K562 (cell line): ENCODE data around the gene CCDC33. TPM values are rescaled to one million over a fixed set of nuclear protein-coding genes. Genes with fewer than 3 reads are reported as not detected.
A peak's percentile ranks its signal among the peaks of the same experiment; 100 is the strongest.

Experiments
- ATAC-seq: fragments of 200-7000 bp; cut with Tn5 transposase; 3 replicates; pipeline ENCODE4 v1.9.1; 2020; ENCODE audit warnings: moderate library complexity
- BruUV-seq: library from RNA; stranded (reverse); fragments of 400-500 nt; replicated peaks from 2 replicates; lab custom pipeline; 2021; lab: Mats Ljungman, UMichigan
- CTCF ChIA-PET: fragments of 300-600 bp; formaldehyde crosslinking; extraction: SDS; loops from one replicate; lab custom pipeline; 2021; ENCODE audit warnings: low intra/inter-chr PET ratio; lab: Yijun Ruan, JAX
- POLR2A ChIA-PET: fragments of 300-600, 350-650 bp; sonication (Branson Sonifier 250); formaldehyde crosslinking; extraction: SDS; loops from one replicate; lab custom pipeline; 2021; ENCODE audit warnings: antibody characterized with exemption, inconsistent platforms; lab: Yijun Ruan, JAX
- DNase-seq, 4 experiments: peaks; one replicate each; pipeline versions ENCODE4 v3.0.0 to v3.0.0-alpha.2; 2011 to 2018; ENCODE audit warnings: low spot score in 3 of 4, mixed read lengths in 3 of 4; ENCODE audit errors: extremely low read depth in 1 of 4
- FAIRE-seq: peaks from 2 replicates; lab custom pipeline; 2011; peaks lifted over from hg19 to GRCh38; lab: Jason Lieb, UNC
- H2AFZ ChIP-seq: 2 replicates; pipeline ENCODE4 v1.6.0; 2011; ENCODE audit warnings: low read depth, low read length, control low read depth, inconsistent platforms
- H3K27ac ChIP-seq: fragments of 200-600 bp; 3 replicates; pipeline ENCODE4 v1.8.0; 2011; ENCODE audit warnings: low read depth, mild to moderate bottlenecking, control low read depth, inconsistent platforms, low read length, moderate library complexity, mixed read lengths; ENCODE audit errors: extremely low read depth
- H3K27me3 ChIP-seq, 2 experiments: fragments of 300-600 bp in 1 of 2; 2 replicates in 1 of 2; 3 replicates in 1 of 2; pipeline versions ENCODE4 v1.6.0 to v1.8.0; 2011; ENCODE audit warnings: inconsistent platforms in 2 of 2, low read length in 2 of 2, mild to moderate bottlenecking in 1 of 2, mixed read lengths in 1 of 2, moderate library complexity in 1 of 2; ENCODE audit not compliant: control insufficient read depth in 2 of 2, insufficient read depth in 2 of 2
- H3K36me3 ChIP-seq: fragments of 300-600 bp; 3 replicates; pipeline ENCODE4 v1.8.0; 2011; ENCODE audit warnings: mild to moderate bottlenecking, low read length, inconsistent platforms; ENCODE audit not compliant: control insufficient read depth, insufficient read depth
- H3K4me1 ChIP-seq, 2 experiments: fragments of 200-600 bp in 1 of 2; replicated peaks in 1 of 2; 2 replicates in 1 of 2; 3 replicates in 1 of 2; pipeline versions ENCODE4 v1.5.1 to v1.8.0; 2011; ENCODE audit warnings: inconsistent platforms in 2 of 2, low read length in 2 of 2, mild to moderate bottlenecking in 1 of 2, mixed read lengths in 1 of 2, moderate library complexity in 1 of 2; ENCODE audit not compliant: control insufficient read depth in 2 of 2, insufficient read depth in 2 of 2
- H3K4me2 ChIP-seq: 2 replicates; pipeline ENCODE4 v1.6.1; 2011; ENCODE audit warnings: low read length, control low read depth, inconsistent platforms, mixed read lengths; ENCODE audit not compliant: insufficient read depth
- H3K4me3 ChIP-seq: fragments of 200-600 bp; sonication (generic), shearing (Covaris generic); 2 replicates; pipeline ENCODE4 v1.5.1; 2016; ENCODE audit warnings: control low read depth, inconsistent platforms
- H3K79me2 ChIP-seq: fragments of 200-600 bp; 3 replicates; pipeline ENCODE4 v1.8.0; 2011; ENCODE audit warnings: low read length, inconsistent platforms; ENCODE audit not compliant: control insufficient read depth, insufficient read depth
- H3K9ac ChIP-seq, 2 experiments: 2 replicates each; pipeline versions ENCODE4 v1.6.0 to v1.6.1; 2011; ENCODE audit warnings: low read depth in 2 of 2, low read length in 2 of 2, control low read depth in 1 of 2, inconsistent platforms in 1 of 2, mild to moderate bottlenecking in 1 of 2, mixed read lengths in 1 of 2; ENCODE audit not compliant: insufficient read depth in 1 of 2
- H3K9me1 ChIP-seq: one replicate; pipeline ENCODE4 v1.6.0; 2011; ENCODE audit warnings: inconsistent platforms, mild to moderate bottlenecking, low read length, moderate library complexity; ENCODE audit not compliant: control insufficient read depth, insufficient read depth
- H3K9me3 ChIP-seq: replicated peaks from 2 replicates; pipeline ENCODE4 v1.5.1; 2011; ENCODE audit warnings: low read depth, low read length, inconsistent platforms; ENCODE audit not compliant: control insufficient read depth, insufficient read depth
- H4K20me1 ChIP-seq: replicated peaks from 2 replicates; pipeline ENCODE4 v1.6.1; 2011; ENCODE audit warnings: low read length, inconsistent platforms, mixed read lengths; ENCODE audit not compliant: control insufficient read depth, insufficient read depth
- CHD1 ChIP-seq: fragments of 200-600 bp; sonication (generic); IDR thresholded peaks from one replicate; pipeline ENCODE4 v1.6.1; 2012; ENCODE audit warnings: mild to moderate bottlenecking, moderate library complexity, low read length, inconsistent platforms
- ESRRA ChIP-seq: fragments of 450-650 bp; IDR thresholded peaks from 2 replicates; pipeline ENCODE4 v1.6.1; 2014; ENCODE audit warnings: low read depth, mild to moderate bottlenecking, moderate library complexity, borderline replicate concordance
- NFE2 ChIP-seq: IDR thresholded peaks from 2 replicates; pipeline ENCODE4 v1.6.1; 2014; ENCODE audit warnings: antibody characterized with exemption, low read depth
- NFRKB ChIP-seq: fragments of 450-650 bp; IDR thresholded peaks from 2 replicates; pipeline ENCODE4 v1.6.1; 2016; ENCODE audit warnings: low read depth
- PTTG1 ChIP-seq: fragments of 450-650 bp; IDR thresholded peaks from 2 replicates; pipeline ENCODE4 v1.6.1; 2016; ENCODE audit warnings: low read depth, mild to moderate bottlenecking, missing genetic modification characterization, missing compliant biosample characterization
- SNAPC5 ChIP-seq: fragments of 250-450 bp; sonication (Bioruptor Pico); IDR thresholded peaks from 2 replicates; pipeline ENCODE4 v1.8.0; 2021; ENCODE audit warnings: moderate library complexity, mild to moderate bottlenecking, inconsistent platforms
- SNRNP70 ChIP-seq: fragments of 200-400 bp; formaldehyde crosslinking; optimal IDR thresholded peaks from 2 replicates; pipeline ENCODE3; 2017; ENCODE audit warnings: low read depth, low read length
- SRSF7 ChIP-seq: fragments of 200-400 bp; formaldehyde crosslinking; optimal IDR thresholded peaks from 2 replicates; pipeline ENCODE3; 2017; ENCODE audit warnings: mild to moderate bottlenecking, low read depth, low read length
- ZKSCAN3 ChIP-seq: fragments of 250-450 bp; sonication (Bioruptor Pico); IDR thresholded peaks from 2 replicates; pipeline ENCODE4 v1.4.0; 2020
- ZNF24 ChIP-seq: fragments of 450-650 bp; IDR thresholded peaks from 2 replicates; pipeline ENCODE4 v1.6.1; 2016
- ZZZ3 ChIP-seq: fragments of 450-650 bp; IDR thresholded peaks from 2 replicates; pipeline ENCODE4 v1.6.1; 2016; ENCODE audit warnings: antibody characterized with exemption, mild to moderate bottlenecking, moderate library complexity
- WGBS: fragments of 100-300 bp; shearing (Covaris generic); methylation state at CpG from one replicate; pipeline ENCODE4 v1.1.6; 2016; ENCODE audit warnings: low coverage, mixed read lengths; ENCODE audit not compliant: insufficient coverage; ENCODE audit errors: missing lambda C conversion rate; 5-methylcytosine and 5-hydroxymethylcytosine counted together
- in situ Hi-C: fragments of 300-500 bp; cut with MboI; formaldehyde crosslinking; loops from 4 replicates; pipeline ENCODE4 v1.15.0; 2018; ENCODE audit warnings: inconsistent platforms, mixed read lengths
- intact Hi-C: fragments of 100-400 bp; cut with micrococcal nuclease; formaldehyde crosslinking; loops from 2 replicates; pipeline ENCODE4 v1.14.2; 2022
- polyA plus RNA-seq, 8 experiments: library from polyadenylated mRNA; depleted of rRNA in 4 of 8; stranded (reverse) in 5 of 8; unstranded in 3 of 8; fragments of >200 nt; fragmentation: Nextera tagmentation in 2 of 8; fragmentation: Illumina TruSeq in 1 of 8; extraction: Ambion mirVana in 2 of 8; extraction: Trizol in 1 of 8; gene quantifications; 2 replicates each; pipeline versions ENCODE4 v1.2.1 to v1.2.3, GENCODE V29; 2011 to 2014; ENCODE audit warnings: inconsistent platforms in 1 of 8, missing spikeins in 1 of 8
- total RNA-seq, 7 experiments: library from RNA; depleted of rRNA in 6 of 7; stranded (reverse); fragments of >200 nt in 6 of 7; fragmentation: Illumina TruSeq in 2 of 7; extraction: Trizol in 2 of 7; gene quantifications; 2 replicates each; pipeline versions ENCODE4 v1.2.1 to v1.2.3, GENCODE V29; 2011 to 2021; ENCODE audit warnings: low replicate concordance in 1 of 7

Gene CCDC33
- total and polyA plus RNA-seq, 9 of the 15 experiments (the other 6 are each of a cell fraction or from before 2014, with no cell fraction given), result 0.08 to 1.1 (median 0.15) TPM; not detected in 4

- H2AFZ ChIP-seq, result no peak overlapping the region
- peaks cover 0 to 68% of the 10 kb centered on the region in 2 experiments; a peak in 3 of 5 replicates for H3K27me3 ChIP-seq
- ChIA-PET CTCF (no interaction called here), POLR2A (interaction anchor here (0.6 kb wide), 2 partner anchors 10 to 11 kb away, joined by 3 read pairs; no protein-coding TSS in a partner anchor)
- no peak overlapping the region for H3K27ac ChIP-seq
- ATAC-seq, result no peak
- BruUV-seq, result no TSS peak
- intact Hi-C loops, result no loop called here
- 2% methylated on average over 13 of the region's 13 CpGs for WGBS
- no peaks in the 10 kb centered on the region for H3K79me2 ChIP-seq
- FAIRE-seq, result no peak
- no peaks in the 10 kb centered on the region for H3K36me3 ChIP-seq
- no peaks in the 10 kb centered on the region for H3K9me3 ChIP-seq
- H3K9ac ChIP-seq, result no peak overlapping the region
- H4K20me1 ChIP-seq, result 0 out of 2 replicates have a peak, but pooled peaks cover 15% of the 10 kb centered on the region
- H3K4me2 ChIP-seq, result no peak overlapping the region
- in situ Hi-C loops, result no loop called here
- no peak overlapping the region for H3K4me3 ChIP-seq
- DNase-seq, result no peak
- H3K9me1 ChIP-seq, result no peaks in the 10 kb centered on the region
- TF ChIP-seq ESRRA (no peak), ZNF24 (peak; percentile 62; the same call in 1 of the 2 replicates)
- TF ChIP-seq, all 486 proteins: peak for 1
- no peaks in the 10 kb centered on the region for H3K4me1 ChIP-seq
Measured at GRCh38 chr15:74194572-74195559, 41.3 kb upstream of the CCDC33 start.

- in situ Hi-C loops, result no loop called here
- no peaks in the 10 kb centered on the region for H3K9me1 ChIP-seq
- POLR2A ChIA-PET, result no interaction called here
- intact Hi-C loops, result no loop called here
- TF ChIP-seq NFRKB (no peak), NFE2 (no peak), SRSF7 (no peak), ZZZ3 (no peak), CHD1 (no peak), SNAPC5 (no peak), SNRNP70 (no peak), ZKSCAN3 (no peak), PTTG1 (no peak)
- H3K36me3 ChIP-seq, result no peaks in the 10 kb centered on the region
- H3K9ac ChIP-seq, result peak overlapping the region in 1 of 2 experiments; percentile 26; a peak in 1 of 4 replicates
- no peak overlapping the region for H2AFZ ChIP-seq
- no peaks in the 10 kb centered on the region for H3K9me3 ChIP-seq
- 0 out of 2 replicates have a peak, but pooled peaks cover 15% of the 10 kb centered on the region for H4K20me1 ChIP-seq
- peaks cover 0 to 1% of the 10 kb centered on the region in 2 experiments; a peak in 2 of 5 replicates for H3K4me1 ChIP-seq
- no peaks in the 10 kb centered on the region for H3K79me2 ChIP-seq
- DNase-seq, result no peak
- H3K27ac ChIP-seq, result no peak overlapping the region
- BruUV-seq, result no TSS peak
- no peak overlapping the region for H3K4me2 ChIP-seq
- CTCF ChIA-PET, result no interaction called here
- no peak for FAIRE-seq
- no peak overlapping the region for H3K4me3 ChIP-seq
- peaks cover 0 to 72% of the 10 kb centered on the region in 2 experiments; a peak in 3 of 5 replicates for H3K27me3 ChIP-seq
- 0% methylated on average over 7 of the region's 7 CpGs for WGBS
- no peak for ATAC-seq
Measured at GRCh38 chr15:74196175-74196574, 40.0 kb upstream of the CCDC33 start.
